Activated T-cell treated with anti-CD3 and anti-CD28 coated beads for 1 hour (primary cell): ENCODE results near the gene CEBPG.

Experiments used
- DNase-seq: peaks from one replicate; pipeline ENCODE4 v3.0.0-alpha.2; 2020; ENCODE audit warnings: low read depth

The CEBPG gene

DNA sequence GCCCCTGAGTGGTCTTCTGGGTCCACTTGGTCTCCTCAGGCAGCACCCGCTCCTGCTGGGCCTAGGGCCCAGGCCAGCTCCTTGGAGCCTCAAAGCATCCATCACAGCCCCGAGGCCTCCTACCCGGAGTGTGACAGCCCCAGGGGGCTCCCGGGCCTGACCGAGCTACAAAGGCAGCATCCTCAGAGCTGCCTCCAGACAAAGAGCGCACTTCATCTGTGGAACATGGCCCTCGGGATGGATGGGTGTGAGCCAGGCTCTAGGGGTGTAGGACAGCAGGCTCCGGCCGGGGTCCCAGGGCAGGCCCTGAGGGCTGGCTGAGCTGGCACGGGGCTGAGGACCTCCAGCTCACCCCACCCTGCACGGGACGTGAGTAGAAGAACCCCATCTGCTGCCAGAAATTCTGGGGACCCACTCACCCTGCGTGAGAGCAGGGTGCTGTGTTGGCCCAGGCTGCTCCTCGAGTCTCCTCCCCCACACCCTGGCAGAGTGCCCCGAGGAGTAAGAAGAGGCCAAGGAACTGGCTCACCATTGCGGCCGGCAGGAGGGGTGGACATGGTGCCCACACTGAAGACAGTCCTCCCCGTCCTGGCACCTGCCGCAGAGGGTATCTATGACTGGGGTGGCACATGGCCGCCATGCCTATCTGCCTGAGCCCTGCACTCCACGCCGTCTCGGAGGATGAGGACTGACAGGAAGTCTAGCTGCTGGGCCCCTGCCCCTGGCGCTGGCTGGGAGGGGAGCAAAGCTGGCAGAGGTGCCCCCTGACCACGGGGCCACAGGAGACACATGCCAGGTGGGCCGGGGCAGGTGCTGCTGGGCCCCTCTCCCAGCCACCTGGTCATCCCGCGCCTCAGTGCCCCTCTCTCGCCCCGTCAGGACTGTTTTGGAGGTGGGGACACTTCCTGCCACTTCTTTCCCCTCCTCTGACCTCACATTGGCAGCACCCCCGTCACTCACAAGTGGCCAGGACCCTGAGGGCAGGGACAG lies 22.3 kb downstream of the CEBPG start:
- no peak for DNase-seq

- DNase-seq: no peak
Measured at GRCh38 chr19:33396701-33397535, 23.4 kb downstream of the CEBPG start.

- DNase-seq: no peak
Measured at GRCh38 chr19:33397536-33398360, 24.2 kb downstream of the CEBPG start.

- no peak for DNase-seq
Measured at GRCh38 chr19:33398361-33399060, 25.0 kb downstream of the CEBPG start.

DNA sequence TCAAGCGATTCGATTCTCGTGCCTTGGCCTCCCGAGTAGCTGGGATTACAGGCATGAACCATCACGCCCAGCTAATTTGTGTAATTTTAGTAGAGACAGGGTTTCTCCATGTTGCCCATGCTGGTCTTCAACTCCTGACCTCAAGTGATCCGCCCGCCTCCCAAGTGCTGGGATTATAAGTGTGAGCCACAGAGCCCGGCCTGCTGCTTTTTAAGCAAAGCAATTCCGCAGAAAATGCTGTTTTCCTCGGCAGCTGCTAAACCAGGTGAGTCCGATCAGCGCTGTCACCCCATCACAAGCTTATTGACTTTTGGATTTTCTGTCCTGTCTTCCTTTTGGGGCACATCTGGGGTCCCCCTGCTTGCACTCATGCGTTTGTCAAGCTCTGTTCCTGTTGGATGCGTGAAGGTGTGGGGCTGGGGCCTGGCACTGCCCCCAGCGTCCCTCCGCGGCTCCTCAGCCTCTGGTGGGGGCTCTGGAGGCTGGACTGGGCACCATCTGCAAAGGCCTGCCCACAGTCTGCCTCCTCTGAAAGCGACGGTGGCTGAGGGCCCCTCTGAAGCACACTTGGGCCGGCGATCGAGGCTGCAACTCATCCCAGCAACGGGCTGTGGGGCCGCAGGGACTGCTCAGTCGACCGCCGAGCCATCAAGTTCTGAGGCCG lies 25.7 kb downstream of the CEBPG start:
- DNase-seq: no peak

DNA sequence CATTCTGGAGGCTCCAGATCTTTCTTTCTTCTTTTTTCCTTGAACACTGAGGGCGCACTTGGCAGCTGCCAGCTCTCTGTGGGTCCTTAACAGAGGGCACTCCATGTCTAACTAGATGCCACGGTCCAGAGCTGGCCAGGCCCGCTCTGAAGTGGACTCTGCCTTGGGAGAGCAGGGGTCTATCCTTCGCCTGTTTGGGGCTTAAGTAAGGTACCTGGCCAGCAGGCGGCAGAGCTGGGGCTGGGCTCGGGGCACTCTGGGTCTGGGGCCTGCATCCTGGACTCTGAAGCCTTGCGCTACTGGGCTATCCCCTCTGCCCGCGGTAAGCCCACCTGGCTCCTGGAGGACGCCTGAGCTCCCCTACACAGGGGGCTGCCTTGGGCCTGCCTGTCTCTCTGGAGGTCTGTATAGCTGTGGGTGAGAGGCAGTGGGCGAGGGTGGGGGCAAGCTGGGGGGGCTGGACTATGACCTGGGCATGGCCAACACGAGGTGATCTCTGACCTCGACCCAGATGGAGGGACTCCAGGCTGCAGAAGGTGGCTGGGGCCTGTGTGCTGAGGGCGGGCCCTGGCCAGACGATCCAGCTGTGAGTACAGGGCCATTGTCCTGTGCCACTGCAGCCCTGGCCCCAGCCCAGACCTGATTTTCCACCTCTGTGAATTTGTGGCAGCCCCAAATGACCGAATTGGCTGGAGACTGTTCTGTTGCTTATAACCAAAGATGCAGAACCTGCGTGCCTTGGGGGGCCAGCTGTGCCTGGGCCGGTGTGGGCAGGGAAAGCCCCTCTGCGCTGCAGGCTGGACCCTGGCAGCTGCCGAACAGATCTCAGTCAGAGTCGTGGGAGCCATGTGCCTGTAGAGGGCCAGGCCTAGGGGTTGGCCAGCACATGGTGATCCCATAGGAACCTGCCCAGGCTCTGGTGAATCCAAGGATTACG lies 26.5 kb downstream of the CEBPG start:
- no peak for DNase-seq

- no peak for DNase-seq
Measured at GRCh38 chr19:33400856-33401682, 27.6 kb downstream of the CEBPG start.

DNA sequence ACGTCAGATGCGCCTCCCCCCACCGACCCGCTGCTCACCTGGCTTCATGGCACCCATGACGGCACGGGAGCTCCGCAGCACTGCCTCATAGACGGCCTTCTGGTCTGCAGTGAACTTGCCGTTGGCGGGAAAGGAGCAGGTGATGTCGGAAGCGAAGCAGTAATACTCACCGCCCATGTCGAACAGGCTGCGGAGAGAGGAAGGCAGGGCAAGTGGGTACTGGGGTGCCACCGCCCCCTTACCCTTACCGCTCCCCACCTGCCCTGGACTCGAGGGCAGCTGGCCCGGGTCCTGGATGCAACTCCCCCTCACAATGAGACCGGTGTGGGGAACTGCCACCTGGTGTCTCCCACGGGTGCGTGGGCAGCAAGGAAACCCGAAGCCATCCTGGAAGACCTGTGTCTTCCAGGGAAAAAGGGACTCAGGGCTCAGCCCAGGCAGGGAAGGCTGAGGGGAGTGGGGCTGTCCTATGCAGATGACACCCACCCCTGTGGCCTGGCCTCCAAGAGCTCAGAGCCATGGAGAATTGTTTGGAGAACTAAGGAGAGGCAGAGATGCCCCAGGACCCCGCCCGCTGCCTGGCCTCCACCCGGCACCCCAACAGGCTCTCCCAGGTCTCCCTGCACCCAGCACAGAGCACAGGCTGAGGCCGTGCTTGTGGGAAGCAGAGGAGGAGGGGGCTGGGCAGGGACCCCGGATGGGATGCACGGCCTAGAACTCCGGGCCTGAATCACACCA lies 28.3 kb downstream of the CEBPG start:
- DNase-seq: no peak

DNA sequence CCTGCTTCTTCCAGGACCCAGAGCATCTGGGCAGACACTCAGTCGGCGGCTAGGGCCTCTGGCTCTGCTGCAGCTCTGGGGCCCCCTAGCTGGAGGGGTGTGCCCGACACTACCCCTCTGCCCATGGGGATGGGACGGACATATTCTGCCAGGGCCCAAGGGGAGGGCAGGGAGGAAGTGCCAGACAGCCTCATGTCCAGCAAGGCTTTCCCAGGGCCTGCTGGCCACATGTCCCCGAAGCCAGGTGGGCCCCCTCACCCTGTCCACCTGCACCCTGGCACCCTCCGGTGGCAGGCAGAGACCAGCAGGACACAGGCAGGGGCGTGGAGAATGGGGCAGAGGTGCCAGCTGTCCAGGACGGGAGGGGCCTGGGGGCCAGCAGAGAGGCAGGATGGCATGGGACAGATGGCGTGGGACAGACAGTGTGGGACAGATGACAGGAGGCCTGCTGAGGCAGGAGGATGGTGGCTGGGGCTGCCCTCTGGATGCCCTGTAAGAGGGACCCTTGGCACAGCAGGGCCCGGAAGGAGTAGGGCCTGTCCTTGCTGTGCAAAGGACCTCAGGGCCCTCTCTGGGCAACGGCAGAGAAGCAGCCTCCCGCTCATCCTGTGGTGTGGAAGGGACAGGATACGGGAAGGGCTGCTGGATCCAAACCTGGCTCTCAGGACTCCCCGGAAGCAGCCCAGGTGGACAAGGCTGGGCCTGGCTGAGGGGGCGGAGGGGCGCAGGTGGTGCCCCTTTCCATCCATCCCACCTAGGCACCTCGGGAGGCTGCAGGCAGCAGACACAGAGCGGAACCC lies 29.1 kb downstream of the CEBPG start:
- DNase-seq: no peak

DNA sequence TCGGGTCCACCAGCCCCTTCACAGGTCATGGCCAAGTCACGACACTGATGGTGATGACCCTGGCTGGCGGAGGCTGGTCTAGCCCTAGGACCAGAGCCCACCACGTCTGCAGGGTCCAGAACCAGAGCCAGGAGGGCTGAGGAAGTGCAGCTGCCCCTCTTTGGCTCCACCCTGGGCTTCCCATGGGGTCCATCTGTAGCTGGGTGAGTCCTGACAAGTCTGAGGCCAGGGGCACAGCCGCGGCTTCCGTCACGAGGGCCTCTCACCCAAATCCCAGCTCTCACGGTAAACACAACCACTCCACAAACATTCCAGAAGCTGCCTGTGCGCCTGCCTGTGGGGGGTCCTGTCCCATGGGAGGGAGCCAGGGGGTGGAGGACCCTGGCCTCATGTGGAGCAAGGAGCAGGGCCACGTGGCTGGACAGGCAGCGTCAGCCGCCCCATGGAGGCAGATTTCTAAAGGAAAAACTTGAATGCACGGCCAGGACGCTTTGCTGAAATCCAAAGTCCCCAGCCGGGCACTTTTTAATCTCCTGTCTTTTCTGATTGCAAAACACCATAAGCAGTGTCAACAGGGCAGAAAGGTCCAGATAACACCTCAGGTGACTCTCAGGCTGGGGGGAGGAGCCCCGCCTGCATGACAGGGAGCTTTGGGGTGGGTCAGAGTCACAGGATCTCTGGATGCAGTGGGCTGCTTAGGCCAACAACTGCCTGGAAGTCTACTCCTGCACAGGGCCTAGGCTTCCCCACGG lies 29.9 kb downstream of the CEBPG start:
- DNase-seq: no peak

DNA sequence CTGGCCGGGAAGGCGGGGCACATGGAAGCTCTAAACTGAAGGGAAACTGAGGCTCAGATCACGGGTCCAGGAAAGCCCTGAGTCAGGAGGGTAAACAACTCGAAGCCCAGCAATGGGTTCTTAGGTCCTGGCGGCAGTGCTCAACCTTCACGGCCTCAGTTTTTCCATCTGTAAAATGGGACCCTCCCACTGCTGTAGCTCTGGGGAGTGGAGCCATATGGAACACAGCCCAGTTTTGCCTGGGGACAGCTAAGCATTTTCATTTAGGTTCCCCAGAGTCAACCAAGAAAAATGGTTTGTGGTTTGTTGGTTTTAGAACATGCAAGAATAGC lies 30.4 kb downstream of the CEBPG start:
- DNase-seq: no peak

- DNase-seq: no peak
Measured at GRCh38 chr19:33404506-33405253, 31.2 kb downstream of the CEBPG start.

GRCh38 chr19:33405254-33405552 lies 31.7 kb downstream of the CEBPG start:
- no peak for DNase-seq

- DNase-seq: no peak
Measured at GRCh38 chr19:33405553-33406461, 32.3 kb downstream of the CEBPG start.

GRCh38 chr19:33406521-33407139 lies 33.1 kb downstream of the CEBPG start:
- peak; percentile 64 for DNase-seq
